GM12892 (cell line): ENCODE measurements around the gene TENM3.

Experiments
- DNase-seq: peaks from one replicate; pipeline ENCODE4 v3.0.0; 2011; ENCODE audit not compliant: insufficient read length
- FAIRE-seq: peaks from 2 replicates; lab custom pipeline; 2011; peaks lifted over from hg19 to GRCh38; lab: Jason Lieb, UNC
- POLR2A ChIP-seq: IDR thresholded peaks from 2 replicates; pipeline ENCODE4 v1.6.1; 2011; ENCODE audit warnings: low read depth, low read length, control low read depth
- POLR2AphosphoS5 ChIP-seq: IDR thresholded peaks from 2 replicates; pipeline ENCODE4 v1.6.1; 2011; ENCODE audit warnings: low read depth, low read length, control low read depth
- TAF1 ChIP-seq: IDR thresholded peaks from 2 replicates; pipeline ENCODE4 v1.6.1; 2011; ENCODE audit warnings: low read depth, mild to moderate bottlenecking, control low read depth, low read length, borderline replicate concordance

TENM3 gene

DNA sequence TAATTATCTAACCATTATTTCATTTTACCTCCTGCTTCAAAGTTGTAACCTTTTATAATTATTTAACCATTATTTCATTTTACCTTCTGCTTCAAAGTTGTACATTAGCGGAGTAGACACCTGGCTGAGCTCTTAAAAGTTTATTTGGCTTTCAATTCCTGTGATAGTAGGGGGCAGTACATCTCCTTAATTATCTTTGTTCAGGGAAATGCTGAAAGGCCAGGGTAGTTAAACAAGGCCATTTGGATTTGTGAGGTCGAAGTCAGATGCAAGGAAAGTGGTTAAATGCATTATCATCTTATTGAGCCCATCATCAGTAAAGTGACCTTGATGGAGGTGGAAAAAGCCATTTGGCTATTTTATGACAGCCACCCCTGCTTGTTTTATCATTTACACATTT lies 210.6 kb downstream of the TENM3 start:
- FAIRE-seq, result no peak
- DNase-seq, result no peak
- no peak for TF ChIP-seq POLR2AphosphoS5

DNA sequence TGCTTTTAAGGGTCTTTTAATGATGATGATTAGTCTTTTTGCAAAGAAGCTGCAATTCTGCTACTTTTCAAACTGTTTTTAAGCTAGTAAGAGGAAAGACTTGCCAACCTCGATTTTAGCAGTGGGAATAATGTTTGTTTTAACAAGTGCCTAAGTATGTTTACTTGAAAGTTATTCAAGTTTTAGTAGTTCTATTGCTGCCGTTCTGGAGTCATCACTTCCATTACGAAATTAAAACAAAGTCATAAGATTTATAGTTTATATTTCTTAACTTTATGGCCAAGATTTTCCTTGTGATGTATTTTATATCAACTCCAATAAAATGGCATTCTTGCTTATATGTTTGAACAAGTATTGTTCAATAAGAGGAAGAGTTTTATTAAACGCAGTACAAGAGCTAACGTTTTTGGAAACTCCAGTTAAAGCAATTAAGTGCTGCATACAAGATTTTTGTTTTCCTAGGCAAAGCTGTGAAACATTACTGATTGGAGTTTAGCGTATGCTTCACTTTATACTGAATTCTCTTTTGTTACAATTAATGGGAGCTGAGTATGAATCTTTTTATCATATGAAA lies 211.3 kb downstream of the TENM3 start:
- TF ChIP-seq TAF1 (no peak), POLR2A (no peak), POLR2AphosphoS5 (no peak)
- FAIRE-seq (no peak), DNase-seq (no peak)

DNA sequence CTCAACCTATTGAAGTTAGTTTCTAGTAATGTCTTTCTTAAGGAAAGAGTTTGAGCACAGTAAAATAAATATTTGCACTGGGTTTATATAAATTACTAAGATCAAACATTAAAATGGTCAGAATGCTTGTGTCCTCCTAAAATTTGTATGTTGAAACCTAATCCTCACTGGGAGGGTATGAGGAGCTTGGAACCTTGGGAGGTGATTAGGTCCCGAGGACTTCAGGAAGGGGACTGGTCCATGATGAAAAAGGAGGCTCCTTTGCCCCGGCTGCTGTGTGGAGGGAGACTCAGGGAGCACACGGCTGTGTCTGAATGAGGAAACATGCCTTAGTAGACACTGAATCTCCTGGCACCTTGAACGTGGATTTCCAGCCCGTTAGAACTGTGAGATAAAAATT lies 221.9 kb downstream of the TENM3 start:
- DNase-seq, result no peak
- no peak for TF ChIP-seq POLR2A
- no peak for TF ChIP-seq POLR2AphosphoS5
- no peak for TF ChIP-seq TAF1
- FAIRE-seq, result no peak

DNA sequence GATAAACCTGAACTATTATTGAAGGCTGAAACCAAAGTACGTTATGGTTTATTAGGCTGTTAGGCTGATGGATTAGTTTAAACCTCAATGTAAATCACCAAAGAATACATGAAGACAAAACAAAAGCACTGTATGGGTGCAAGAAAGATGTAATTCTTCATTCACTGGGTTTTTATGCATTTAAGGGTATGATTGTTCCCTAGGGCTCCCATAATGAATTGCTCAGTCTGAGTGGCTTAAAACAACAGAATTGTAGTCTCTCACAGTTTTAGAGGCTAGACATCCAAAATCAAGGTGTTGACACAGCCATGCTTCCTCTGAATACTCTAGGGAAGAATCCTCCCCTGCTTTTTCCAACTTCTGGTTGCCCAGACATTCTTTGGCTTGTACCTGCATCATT lies 222.8 kb downstream of the TENM3 start:
- TF ChIP-seq TAF1 (no peak), POLR2AphosphoS5 (no peak), POLR2A (no peak)
- no peak for DNase-seq
- no peak for FAIRE-seq

DNA sequence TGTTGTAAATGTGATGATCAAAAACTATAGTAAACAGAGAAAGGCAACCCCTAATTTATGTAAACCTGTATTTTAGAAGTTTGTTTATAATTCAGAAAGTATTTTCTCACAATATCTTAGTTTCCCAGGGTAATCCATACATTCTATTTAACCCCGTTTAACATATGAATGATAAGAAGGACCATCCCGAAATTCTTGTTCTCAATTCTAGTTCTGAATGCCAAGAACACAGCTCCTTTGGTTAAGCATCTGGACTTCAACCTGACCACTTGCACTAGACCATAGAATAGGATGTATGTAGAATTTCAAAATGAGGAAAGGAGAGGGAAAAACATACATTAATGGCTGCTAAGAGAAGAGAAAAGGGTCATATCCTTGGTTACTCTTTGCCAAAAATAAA lies 227.0 kb downstream of the TENM3 start:
- TF ChIP-seq TAF1 (no peak), POLR2AphosphoS5 (no peak), POLR2A (no peak)
- FAIRE-seq (no peak), DNase-seq (no peak)

DNA sequence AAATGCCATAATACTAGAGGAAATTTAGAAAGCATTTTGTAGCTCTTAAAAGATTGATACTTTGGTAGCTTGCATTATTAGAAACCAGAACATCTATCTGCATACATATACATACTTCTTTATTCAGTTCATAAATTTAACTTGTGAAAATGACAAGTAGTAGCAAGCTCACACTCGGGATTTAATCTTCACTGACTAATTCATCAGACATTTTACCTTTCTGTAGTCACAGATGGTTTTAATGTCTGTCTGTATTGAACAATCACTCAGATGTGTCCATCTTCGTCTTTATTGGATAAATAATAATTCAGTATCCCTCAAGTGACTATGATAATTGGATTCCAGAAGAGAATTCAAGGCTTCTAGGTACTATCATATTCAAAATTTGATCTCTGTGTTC lies 232.3 kb downstream of the TENM3 start:
- no peak for DNase-seq
- no peak for TF ChIP-seq POLR2A
- no peak for TF ChIP-seq TAF1
- no peak for TF ChIP-seq POLR2AphosphoS5
- no peak for FAIRE-seq

DNA sequence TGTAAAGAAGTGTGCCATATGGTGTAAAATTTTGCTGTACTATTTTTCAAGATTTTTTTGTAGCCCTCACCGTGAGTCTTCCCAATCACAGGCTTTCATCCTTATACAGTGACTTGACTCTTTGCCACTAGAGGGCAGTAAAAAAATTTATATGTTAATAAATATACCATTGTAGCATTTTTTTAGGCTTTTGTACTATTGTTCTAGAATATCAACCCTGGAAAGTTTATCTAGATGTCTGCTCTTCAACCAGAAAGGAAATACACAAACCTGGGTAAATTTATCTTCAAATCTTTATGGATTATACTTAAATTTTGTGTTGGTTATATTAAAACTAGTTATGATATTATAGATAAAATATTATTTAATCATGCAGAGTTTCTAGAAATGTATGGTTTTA lies 235.3 kb downstream of the TENM3 start:
- DNase-seq (no peak), FAIRE-seq (no peak)
- no peak for TF ChIP-seq POLR2AphosphoS5
- no peak for TF ChIP-seq POLR2A
- no peak for TF ChIP-seq TAF1

DNA sequence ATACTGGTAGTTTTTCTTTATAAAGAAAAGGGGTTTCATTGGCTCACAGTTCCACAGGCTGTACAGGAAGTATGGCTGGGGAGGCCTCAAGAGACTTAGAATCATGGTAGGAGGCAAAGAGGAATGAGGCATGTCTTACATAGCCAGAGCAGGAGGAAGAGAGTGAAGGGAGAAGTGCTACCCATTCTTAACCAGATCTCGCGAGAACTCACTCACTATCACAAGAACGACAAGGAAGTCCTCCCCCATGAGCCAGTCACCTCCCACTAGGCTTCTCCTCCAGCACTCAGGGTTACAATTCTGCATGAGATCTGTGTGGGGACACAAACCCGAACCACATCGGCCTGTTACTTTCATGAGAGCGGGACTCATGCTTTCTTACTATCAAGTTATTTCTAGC lies 240.5 kb downstream of the TENM3 start:
- FAIRE-seq, result no peak
- no peak for DNase-seq
- TF ChIP-seq POLR2AphosphoS5 (no peak), POLR2A (no peak), TAF1 (no peak)

DNA sequence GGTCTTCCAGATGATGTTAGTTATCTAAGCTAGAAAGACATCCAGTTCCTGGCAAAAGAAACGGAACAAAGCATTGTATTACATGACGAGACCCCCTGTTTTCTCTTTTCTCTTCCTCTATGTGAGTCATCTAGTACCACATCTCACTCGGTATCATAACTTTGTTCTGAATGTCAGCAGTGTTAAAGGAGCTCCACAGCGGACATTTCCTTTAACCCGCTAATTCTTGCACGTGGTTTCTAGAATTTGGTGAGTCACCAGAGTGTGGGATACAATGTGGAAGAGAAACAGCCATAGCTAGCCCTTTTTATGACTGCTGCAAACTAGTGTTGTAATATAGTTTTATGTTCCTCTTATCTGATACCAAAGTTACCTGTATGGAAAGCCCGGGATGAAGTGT lies 243.7 kb downstream of the TENM3 start:
- TF ChIP-seq POLR2AphosphoS5 (no peak), TAF1 (no peak)
- FAIRE-seq, result no peak
- DNase-seq, result no peak

DNA sequence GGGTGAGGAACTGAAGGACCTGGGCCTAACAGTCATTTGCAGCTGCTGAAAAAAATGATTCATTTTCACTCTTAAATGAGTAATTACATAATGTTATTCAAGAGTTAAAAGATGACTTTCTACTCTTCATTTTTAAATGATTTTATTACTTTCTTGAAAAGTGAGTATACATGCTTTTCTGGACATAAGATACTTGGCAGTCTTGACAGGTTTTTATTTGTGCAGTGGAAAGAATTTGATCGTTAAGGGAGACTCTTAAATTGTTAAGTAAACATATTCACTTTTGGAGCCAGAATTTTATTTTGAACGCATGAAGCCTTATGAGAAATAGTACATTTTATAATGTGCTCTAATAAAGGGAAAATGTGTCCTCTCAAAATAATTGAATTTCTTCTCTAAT lies 245.7 kb downstream of the TENM3 start:
- TF ChIP-seq POLR2AphosphoS5, result no peak
- TF ChIP-seq POLR2A, result no peak
- TF ChIP-seq TAF1, result no peak
- FAIRE-seq (no peak), DNase-seq (no peak)

DNA sequence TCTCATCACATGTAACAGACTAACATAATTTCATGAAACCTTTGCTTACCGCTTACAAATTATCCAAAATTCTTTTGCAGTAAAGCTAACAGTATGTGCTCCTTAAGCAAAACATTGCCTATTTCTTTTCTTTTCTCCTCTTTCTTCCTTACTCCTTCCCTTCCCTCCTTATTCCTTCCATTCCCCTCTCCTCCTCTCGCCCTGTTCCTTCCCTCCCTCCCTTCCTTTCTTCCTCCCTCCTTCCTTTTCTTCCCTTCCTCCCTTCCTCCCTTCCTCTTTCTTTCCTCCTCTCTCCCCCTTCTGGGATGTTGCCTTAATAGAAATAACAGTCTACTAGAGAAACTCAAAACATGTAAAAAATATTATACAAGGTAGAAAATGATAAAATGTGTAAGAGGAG lies 246.4 kb downstream of the TENM3 start:
- no peak for DNase-seq
- TF ChIP-seq TAF1, result no peak
- TF ChIP-seq POLR2A, result no peak
- TF ChIP-seq POLR2AphosphoS5, result no peak

DNA sequence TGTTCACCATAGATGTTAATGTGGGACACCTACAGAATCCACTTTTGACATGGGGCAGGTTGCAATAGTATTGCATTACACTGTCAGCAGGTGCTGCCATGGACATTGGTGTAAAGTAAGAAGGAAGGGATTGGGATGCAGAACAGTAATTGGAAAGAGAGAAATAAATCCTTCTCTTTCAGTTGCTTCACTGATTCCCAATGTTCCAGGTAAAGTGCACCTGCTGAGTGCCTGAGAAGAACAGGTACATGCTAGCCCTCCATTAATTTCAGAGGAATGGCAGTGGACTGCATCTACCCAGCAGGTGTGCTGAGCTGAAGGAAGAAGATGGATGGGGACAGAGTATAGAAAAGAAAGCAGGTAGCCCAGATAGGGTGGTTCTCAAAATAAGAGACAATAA lies 248.5 kb downstream of the TENM3 start:
- no peak for DNase-seq
- TF ChIP-seq POLR2AphosphoS5 (no peak), POLR2A (no peak), TAF1 (no peak)
- no peak for FAIRE-seq

More for the DNA sequence above, 246.4 kb downstream of the TENM3 start:
- no peak for FAIRE-seq

DNA sequence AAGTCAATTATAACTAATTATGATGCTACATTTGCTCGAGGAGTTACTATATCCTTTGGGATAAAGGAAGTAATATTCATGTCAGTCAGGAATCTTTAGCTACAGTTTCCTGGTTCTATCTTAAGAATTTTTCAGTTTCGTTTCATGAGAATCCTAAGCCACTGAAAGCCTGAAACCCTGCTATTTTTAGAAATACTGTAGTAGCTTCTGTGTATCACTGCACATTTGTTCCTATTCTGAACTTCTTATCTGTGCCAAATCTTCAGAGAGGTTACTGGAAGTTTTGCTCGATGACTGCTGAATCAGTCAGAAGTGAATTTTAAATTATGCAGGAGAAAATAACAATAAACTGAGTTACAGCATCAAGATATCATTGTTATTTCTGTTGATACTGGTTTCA lies 249.2 kb downstream of the TENM3 start:
- FAIRE-seq, result peak; percentile 17
- DNase-seq, result no peak
- no peak for TF ChIP-seq POLR2AphosphoS5
- TF ChIP-seq POLR2A, result no peak
- TF ChIP-seq TAF1, result no peak
